A549 (cell line): Measurements from ENCODE around the gene MFAP2. TPM values are rescaled to one million over a fixed set of nuclear protein-coding genes. Genes with fewer than 3 reads are reported as not detected.

Experiments used
- ATAC-seq, 2 experiments: fragments of 200-7000 bp in 1 of 2; fragments of >200 bp in 1 of 2; cut with Nextera tagmentation in 1 of 2; cut with Tn5 transposase in 1 of 2; 3 replicates each; pipeline versions ENCODE4 v1.8.0 to v1.9.1; 2018 to 2020; ENCODE audit warnings: mild to moderate bottlenecking in 1 of 2, moderate library complexity in 1 of 2
- CTCF ChIA-PET: fragments of 300-600 bp; sonication (Branson Sonifier 250); formaldehyde crosslinking; extraction: SDS; loops from one replicate; lab custom pipeline; 2021; ENCODE audit warnings: antibody characterized with exemption, inconsistent platforms; lab: Yijun Ruan, JAX
- POLR2A ChIA-PET: fragments of 350-600 bp; formaldehyde crosslinking; extraction: SDS; loops from one replicate; lab custom pipeline; 2021; ENCODE audit warnings: antibody characterized with exemption, inconsistent platforms; lab: Yijun Ruan, JAX
- DNase-seq, 2 experiments: peaks; one replicate each; pipeline versions ENCODE4 v3.0.0 to v3.0.0-alpha.2; 2011 to 2016; ENCODE audit warnings: low read depth in 1 of 2, low spot score in 1 of 2
- FAIRE-seq: peaks from 2 replicates; lab custom pipeline; 2011; peaks lifted over from hg19 to GRCh38; lab: Jason Lieb, UNC
- H3K27ac ChIP-seq, 2 experiments: fragments of >200 bp; sonication (Bioruptor Twin); formaldehyde crosslinking; 3 replicates each; pipeline ENCODE4 v1.5.1; 2016 to 2017
- H3K4me1 ChIP-seq: fragments of >200 bp; sonication (Bioruptor Twin); formaldehyde crosslinking; 3 replicates; pipeline ENCODE4 v1.6.1; 2016
- H3K4me2 ChIP-seq: fragments of >200 bp; sonication (Bioruptor Twin); formaldehyde crosslinking; 3 replicates; pipeline ENCODE4 v1.6.1; 2016
- H3K4me3 ChIP-seq: fragments of >200 bp; sonication (Bioruptor Twin); formaldehyde crosslinking; 3 replicates; pipeline ENCODE4 v1.5.1; 2016
- H3K9me3 ChIP-seq: fragments of >200 bp; sonication (Bioruptor Twin); formaldehyde crosslinking; 3 replicates; pipeline ENCODE4 v1.6.1; 2016
- CBX2 ChIP-seq: fragments of 200-600 bp; sonication (generic); IDR thresholded peaks from 2 replicates; pipeline ENCODE4 v1.6.1; 2016; ENCODE audit warnings: low read depth, mild to moderate bottlenecking, borderline replicate concordance
- CEBPB ChIP-seq, 2 experiments: fragments of >200 bp in 1 of 2; sonication (Bioruptor Twin) in 1 of 2; formaldehyde crosslinking in 1 of 2; IDR thresholded peaks; 2 replicates each; pipeline ENCODE4 v1.6.1; 2012 to 2016
- CHD4 ChIP-seq: fragments of 200-600 bp; sonication (generic); IDR thresholded peaks from 2 replicates; pipeline ENCODE4 v1.6.1; 2016; ENCODE audit warnings: antibody characterized with exemption, mild to moderate bottlenecking, borderline replicate concordance
- ESRRA ChIP-seq: fragments of 150-350 bp; IDR thresholded peaks from 2 replicates; pipeline ENCODE4 v1.6.1; 2014; ENCODE audit warnings: mild to moderate bottlenecking, low read length, borderline replicate concordance
- FOSB ChIP-seq: fragments of 250-450 bp; sonication (Bioruptor Pico); IDR thresholded peaks from 2 replicates; pipeline ENCODE4 v1.5.0; 2020; ENCODE audit warnings: mild to moderate bottlenecking, moderate library complexity
- GATA3 ChIP-seq: IDR thresholded peaks from 2 replicates; pipeline ENCODE4 v1.6.1; 2012; ENCODE audit warnings: borderline replicate concordance
- MYC ChIP-seq: IDR thresholded peaks from 2 replicates; pipeline ENCODE4 v1.6.1; 2012; ENCODE audit warnings: mild to moderate bottlenecking, inconsistent platforms, low read length, improper control_type of control experiment, borderline replicate concordance
- NPAS2 ChIP-seq: fragments of 250-450 bp; sonication (Bioruptor Pico); IDR thresholded peaks from 2 replicates; pipeline ENCODE4 v1.8.0; 2022; ENCODE audit warnings: mild to moderate bottlenecking, moderate library complexity, borderline replicate concordance
- RAD21 ChIP-seq, 2 experiments: fragments of >200 bp in 1 of 2; sonication (Bioruptor Twin) in 1 of 2; formaldehyde crosslinking in 1 of 2; IDR thresholded peaks in 1 of 2; conservative IDR thresholded peaks in 1 of 2; 2 replicates in 1 of 2; 3 replicates in 1 of 2; pipeline ENCODE4 v1.6.1; 2012 to 2018; ENCODE audit warnings: inconsistent platforms in 1 of 2
- RFX5 ChIP-seq: fragments of 450-650 bp; IDR thresholded peaks from 2 replicates; pipeline ENCODE4 v1.7.1; 2014; ENCODE audit warnings: antibody characterized with exemption, mild to moderate bottlenecking, moderate library complexity
- RNF2 ChIP-seq: fragments of 200-600 bp; sonication (generic); IDR thresholded peaks from 2 replicates; pipeline ENCODE4 v1.6.1; 2016; ENCODE audit warnings: low read depth, mild to moderate bottlenecking, antibody characterized with exemption, moderate library complexity, borderline replicate concordance
- TFCP2L1 ChIP-seq: fragments of 250-450 bp; sonication (Bioruptor Pico); IDR thresholded peaks from 2 replicates; pipeline ENCODE4 v1.5.0; 2021; ENCODE audit warnings: mild to moderate bottlenecking
- TP53 ChIP-seq: fragments of 250-450 bp; sonication (Bioruptor Pico); IDR thresholded peaks from 2 replicates; pipeline ENCODE4 v1.5.0; 2021; ENCODE audit warnings: mild to moderate bottlenecking, moderate library complexity
- ZC3H11A ChIP-seq: fragments of 450-650 bp; IDR thresholded peaks from 2 replicates; pipeline ENCODE4 v1.6.1; 2014; ENCODE audit warnings: antibody characterized with exemption, mild to moderate bottlenecking
- ZFP36 ChIP-seq: fragments of 450-650 bp; IDR thresholded peaks from 2 replicates; pipeline ENCODE4 v1.6.1; 2014; ENCODE audit warnings: borderline replicate concordance; ENCODE audit not compliant: partially characterized antibody
- ZNF302 ChIP-seq: fragments of 250-450 bp; sonication (Bioruptor Pico); IDR thresholded peaks from 2 replicates; pipeline ENCODE4 v1.9.0; 2021; ENCODE audit warnings: inconsistent platforms, mild to moderate bottlenecking, moderate library complexity
- ZSCAN20 ChIP-seq: fragments of 250-450 bp; sonication (Bioruptor Pico); IDR thresholded peaks from 2 replicates; pipeline ENCODE4 v1.8.0; 2022; ENCODE audit warnings: mild to moderate bottlenecking, moderate library complexity
- WGBS: methylation state at CpG from one replicate; pipeline ENCODE4 v1.1.6; 2017; ENCODE audit errors: missing lambda C conversion rate; 5-methylcytosine and 5-hydroxymethylcytosine counted together
- polyA plus RNA-seq, 4 experiments: library from polyadenylated mRNA; depleted of rRNA in 3 of 4; stranded (reverse); fragments of >200 nt; fragmentation: RNase III in 1 of 4; extraction: RNeasy Plus Mini Kit Qiagen cat#74134 plus additional on column Dnase treatment in 1 of 4; gene quantifications; 2 replicates in 3 of 4; 3 replicates in 1 of 4; pipeline ENCODE4 v1.2.3, GENCODE V29; 2011 to 2017
- TF ChIP-seq, protein P1 (sequence below): IDR thresholded peaks from 2 replicates; pipeline ENCODE4 v1.6.1; 2012
- TF ChIP-seq, protein P2 (sequence below): fragments of 450-650 bp; IDR thresholded peaks from 2 replicates; pipeline ENCODE4 v1.6.1; 2014; ENCODE audit warnings: antibody characterized with exemption
- TF ChIP-seq, protein P3 (sequence below): IDR thresholded peaks from 2 replicates; pipeline ENCODE4 v1.6.1; 2012
- TF ChIP-seq, protein P4 (sequence below): fragments of 150-350 bp; IDR thresholded peaks from 2 replicates; pipeline ENCODE4 v1.6.1; 2014; ENCODE audit warnings: low read depth, mild to moderate bottlenecking, low read length
- TF ChIP-seq, protein P5 (sequence below): fragments of 250-450 bp; sonication (Bioruptor Pico); IDR thresholded peaks from 2 replicates; pipeline ENCODE4 v1.5.0; 2020; ENCODE audit warnings: low read depth, mild to moderate bottlenecking, moderate library complexity

MFAP2 gene
- polyA plus RNA-seq, 2 of the 4 experiments (the other 2 are of a cell fraction): 0.45 to 0.90 TPM

DNA sequence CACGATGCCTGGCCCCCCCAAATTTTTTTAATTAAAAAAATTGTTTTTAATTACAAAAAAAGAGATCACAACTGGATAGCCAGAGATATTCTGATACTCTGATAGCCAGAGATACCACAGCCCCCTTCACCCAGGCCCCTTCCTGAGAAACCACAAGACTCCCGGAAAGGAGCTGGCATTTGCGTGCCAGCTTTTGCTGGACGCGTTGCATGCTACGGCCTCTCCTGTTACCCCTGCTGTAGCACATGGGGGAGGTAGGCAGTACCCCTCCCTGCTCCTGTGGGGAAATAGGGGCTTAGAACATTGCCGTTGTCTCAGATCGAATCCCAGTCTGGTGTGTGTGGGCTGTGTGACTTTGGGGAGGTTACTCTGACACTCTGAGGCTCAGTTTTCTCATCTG lies 22.7 kb downstream of the MFAP2 start:
- no peak for ATAC-seq
- peaks cover 10% of the 10 kb centered on the region for H3K4me1 ChIP-seq
- CTCF ChIA-PET: interaction anchor here (1.9 to 4.3 kb wide), 2 partner anchors 47 to 88 kb away, joined by 5 to 22 read pairs; no protein-coding TSS in a partner anchor
- TF ChIP-seq TP53 (CRISPR knock-in tag) (no peak), ZC3H11A (no peak), CBX2 (no peak), TFCP2L1 (CRISPR knock-in tag) (no peak), ZNF302 (no peak), CHD4 (no peak), MYC (no peak), CEBPB (IDR thresholded peaks at IDR 0.05) (no peak), FOSB (no peak), ZFP36 (no peak), RFX5 (no peak), RNF2 (no peak), ESRRA (no peak)
- TF ChIP-seq, protein P1, sequence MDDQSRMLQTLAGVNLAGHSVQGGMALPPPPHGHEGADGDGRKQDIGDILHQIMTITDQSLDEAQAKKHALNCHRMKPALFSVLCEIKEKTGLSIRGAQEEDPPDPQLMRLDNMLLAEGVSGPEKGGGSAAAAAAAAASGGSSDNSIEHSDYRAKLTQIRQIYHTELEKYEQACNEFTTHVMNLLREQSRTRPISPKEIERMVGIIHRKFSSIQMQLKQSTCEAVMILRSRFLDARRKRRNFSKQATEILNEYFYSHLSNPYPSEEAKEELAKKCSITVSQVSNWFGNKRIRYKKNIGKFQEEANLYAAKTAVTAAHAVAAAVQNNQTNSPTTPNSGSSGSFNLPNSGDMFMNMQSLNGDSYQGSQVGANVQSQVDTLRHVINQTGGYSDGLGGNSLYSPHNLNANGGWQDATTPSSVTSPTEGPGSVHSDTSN: no peak
- TF ChIP-seq, protein P2, sequence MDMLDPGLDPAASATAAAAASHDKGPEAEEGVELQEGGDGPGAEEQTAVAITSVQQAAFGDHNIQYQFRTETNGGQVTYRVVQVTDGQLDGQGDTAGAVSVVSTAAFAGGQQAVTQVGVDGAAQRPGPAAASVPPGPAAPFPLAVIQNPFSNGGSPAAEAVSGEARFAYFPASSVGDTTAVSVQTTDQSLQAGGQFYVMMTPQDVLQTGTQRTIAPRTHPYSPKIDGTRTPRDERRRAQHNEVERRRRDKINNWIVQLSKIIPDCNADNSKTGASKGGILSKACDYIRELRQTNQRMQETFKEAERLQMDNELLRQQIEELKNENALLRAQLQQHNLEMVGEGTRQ: no peak
- TF ChIP-seq, protein P3, sequence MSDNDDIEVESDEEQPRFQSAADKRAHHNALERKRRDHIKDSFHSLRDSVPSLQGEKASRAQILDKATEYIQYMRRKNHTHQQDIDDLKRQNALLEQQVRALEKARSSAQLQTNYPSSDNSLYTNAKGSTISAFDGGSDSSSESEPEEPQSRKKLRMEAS: no peak
- TF ChIP-seq, protein P4, sequence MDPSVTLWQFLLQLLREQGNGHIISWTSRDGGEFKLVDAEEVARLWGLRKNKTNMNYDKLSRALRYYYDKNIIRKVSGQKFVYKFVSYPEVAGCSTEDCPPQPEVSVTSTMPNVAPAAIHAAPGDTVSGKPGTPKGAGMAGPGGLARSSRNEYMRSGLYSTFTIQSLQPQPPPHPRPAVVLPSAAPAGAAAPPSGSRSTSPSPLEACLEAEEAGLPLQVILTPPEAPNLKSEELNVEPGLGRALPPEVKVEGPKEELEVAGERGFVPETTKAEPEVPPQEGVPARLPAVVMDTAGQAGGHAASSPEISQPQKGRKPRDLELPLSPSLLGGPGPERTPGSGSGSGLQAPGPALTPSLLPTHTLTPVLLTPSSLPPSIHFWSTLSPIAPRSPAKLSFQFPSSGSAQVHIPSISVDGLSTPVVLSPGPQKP: no peak
- TF ChIP-seq, all 56 proteins: peak for 0
- DNase-seq: no peak
- FAIRE-seq: no peak
- 93% methylated on average over 8 of the region's 8 CpGs for WGBS
- no peaks in the 10 kb centered on the region for H3K9me3 ChIP-seq
- no peak overlapping the region for H3K4me3 ChIP-seq
- POLR2A ChIA-PET: no interaction called here
- H3K4me2 ChIP-seq: no peak overlapping the region
- H3K27ac ChIP-seq: no peak overlapping the region

DNA sequence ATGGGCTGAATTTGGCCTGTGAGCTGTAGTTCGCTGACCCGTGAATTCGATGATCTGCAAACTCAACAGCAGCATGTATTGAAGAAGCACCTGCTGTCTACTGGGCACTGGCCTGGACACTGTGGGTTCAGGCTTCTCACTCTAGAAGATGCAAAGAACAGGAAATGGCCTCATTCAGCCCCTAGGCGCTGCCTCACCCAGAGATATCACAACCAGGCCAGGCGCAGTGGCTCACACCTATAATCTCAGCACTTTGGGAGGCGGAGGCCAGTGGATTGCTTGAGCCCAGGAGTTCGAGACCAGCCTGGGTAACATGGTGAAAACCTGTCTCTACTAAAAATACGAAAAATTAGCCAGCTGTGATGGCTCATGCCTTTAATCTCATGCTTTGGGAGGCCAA lies 23.6 kb downstream of the MFAP2 start:
- Histone ChIP-seq H3K4me2 (no peak overlapping the region), H3K4me1 (peaks cover 10% of the 10 kb centered on the region), H3K4me3 (no peak overlapping the region), H3K9me3 (no peaks in the 10 kb centered on the region), H3K27ac (no peak overlapping the region)
- 91% methylated on average over 6 of the region's 8 CpGs for WGBS
- TF ChIP-seq, protein P5, sequence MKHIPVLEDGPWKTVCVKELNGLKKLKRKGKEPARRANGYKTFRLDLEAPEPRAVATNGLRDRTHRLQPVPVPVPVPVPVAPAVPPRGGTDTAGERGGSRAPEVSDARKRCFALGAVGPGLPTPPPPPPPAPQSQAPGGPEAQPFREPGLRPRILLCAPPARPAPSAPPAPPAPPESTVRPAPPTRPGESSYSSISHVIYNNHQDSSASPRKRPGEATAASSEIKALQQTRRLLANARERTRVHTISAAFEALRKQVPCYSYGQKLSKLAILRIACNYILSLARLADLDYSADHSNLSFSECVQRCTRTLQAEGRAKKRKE: no peak
- TF ChIP-seq ZSCAN20 (CRISPR knock-in tag): no peak
- no peak for TF ChIP-seq RAD21 (conservative IDR thresholded peaks at IDR 0.05 in 1 of 2, IDR thresholded peaks at IDR 0.05 in 1 of 2)
- TF ChIP-seq NPAS2 (CRISPR knock-in tag): no peak
- no peak for TF ChIP-seq GATA3
- CTCF ChIA-PET: interaction anchor here (0.6 to 4.3 kb wide), 6 partner anchors 10 to 119 kb away, joined by 3 to 22 read pairs (median 4); no protein-coding TSS in a partner anchor
- DNase-seq: no peak
- ATAC-seq: no peak
- POLR2A ChIA-PET: no interaction called here
- no peak for FAIRE-seq
